Mesenchymal stem cell (in vitro differentiated cells and primary cell): ENCODE results near the gene TPST2.

Experiments
- DNase-seq: peaks from one replicate; pipeline ENCODE4 v3.0.0-alpha.2; 2013
- H2AFZ ChIP-seq: one replicate; pipeline ENCODE4 v1.6.1; 2013; ENCODE audit warnings: low read depth, mild to moderate bottlenecking, control low read depth, inconsistent platforms, low read length, moderate library complexity
- H2AK5ac ChIP-seq: 2 replicates; pipeline ENCODE4 v1.6.1; 2013; ENCODE audit warnings: low read length, moderate library complexity, mild to moderate bottlenecking, inconsistent platforms; ENCODE audit not compliant: severe bottlenecking
- H2BK120ac ChIP-seq: one replicate; pipeline ENCODE4 v1.6.1; 2013; ENCODE audit warnings: low read depth, mild to moderate bottlenecking, inconsistent platforms, low read length, moderate library complexity
- H2BK12ac ChIP-seq, 2 experiments: one replicate each; pipeline ENCODE4 v1.6.1; 2013; ENCODE audit warnings: inconsistent platforms in 2 of 2, low read length in 2 of 2, mild to moderate bottlenecking in 2 of 2, moderate library complexity in 2 of 2, control low read depth in 1 of 2
- H2BK15ac ChIP-seq: one replicate; pipeline ENCODE4 v1.6.1; 2013; ENCODE audit warnings: mild to moderate bottlenecking, low read depth, inconsistent platforms; ENCODE audit not compliant: poor library complexity, severe bottlenecking
- H2BK5ac ChIP-seq: 2 replicates; pipeline ENCODE4 v1.6.1; 2013; ENCODE audit warnings: low read depth, mild to moderate bottlenecking, low read length, control low read depth, inconsistent platforms; ENCODE audit not compliant: poor library complexity, severe bottlenecking
- H3K14ac ChIP-seq, 2 experiments: one replicate each; pipeline ENCODE4 v1.6.1; 2013; ENCODE audit warnings: inconsistent platforms in 2 of 2, low read length in 2 of 2, control low read depth in 1 of 2, mild to moderate bottlenecking in 1 of 2, moderate library complexity in 1 of 2
- H3K18ac ChIP-seq, 2 experiments: one replicate each; pipeline ENCODE4 v1.6.1; 2013; ENCODE audit warnings: inconsistent platforms in 2 of 2, low read length in 2 of 2, control low read depth in 1 of 2, low read depth in 1 of 2, mild to moderate bottlenecking in 1 of 2
- H3K23ac ChIP-seq, 2 experiments: one replicate each; pipeline ENCODE4 v1.6.1; 2013; ENCODE audit warnings: inconsistent platforms in 2 of 2, low read length in 2 of 2, mild to moderate bottlenecking in 2 of 2, moderate library complexity in 2 of 2, control low read depth in 1 of 2
- H3K27ac ChIP-seq: 2 replicates; pipeline ENCODE4 v1.5.1; 2013; ENCODE audit warnings: mild to moderate bottlenecking, moderate library complexity, low read length, control low read depth, inconsistent platforms; ENCODE audit not compliant: poor library complexity, severe bottlenecking
- H3K27me3 ChIP-seq, 2 experiments: 2 replicates each; pipeline versions ENCODE4 v1.6.1 to v1.7.0; 2013; ENCODE audit warnings: low read length in 2 of 2, mild to moderate bottlenecking in 2 of 2, moderate library complexity in 2 of 2, control low read depth in 1 of 2, inconsistent platforms in 1 of 2; ENCODE audit not compliant: control insufficient read depth in 1 of 2, insufficient read depth in 1 of 2
- H3K36me3 ChIP-seq, 2 experiments: 2 replicates each; pipeline versions ENCODE4 v1.6.1 to v1.7.0; 2013; ENCODE audit warnings: low read length in 2 of 2, control low read depth in 1 of 2, inconsistent platforms in 1 of 2, low read depth in 1 of 2, mild to moderate bottlenecking in 1 of 2; ENCODE audit not compliant: insufficient read depth in 2 of 2, control insufficient read depth in 1 of 2
- H3K4ac ChIP-seq, 2 experiments: one replicate each; pipeline ENCODE4 v1.6.1; 2013; ENCODE audit warnings: inconsistent platforms in 2 of 2, low read length in 2 of 2, mild to moderate bottlenecking in 2 of 2, moderate library complexity in 2 of 2, control low read depth in 1 of 2, low read depth in 1 of 2
- H3K4me1 ChIP-seq: 2 replicates; pipeline ENCODE4 v1.6.1; 2013; ENCODE audit warnings: low read depth, low read length, control low read depth; ENCODE audit not compliant: control insufficient read depth, insufficient read depth
- H3K4me2 ChIP-seq: 2 replicates; pipeline ENCODE4 v1.6.1; 2013; ENCODE audit warnings: low read length, mild to moderate bottlenecking, inconsistent platforms; ENCODE audit not compliant: poor library complexity, severe bottlenecking
- H3K4me3 ChIP-seq, 2 experiments: 2 replicates each; pipeline versions ENCODE4 v1.5.1 to v1.7.0; 2013; ENCODE audit warnings: low read length in 2 of 2, mild to moderate bottlenecking in 2 of 2, control low read depth in 1 of 2, low read depth in 1 of 2; ENCODE audit not compliant: insufficient read depth in 1 of 2
- H3K79me1 ChIP-seq: replicated peaks from 2 replicates; pipeline ENCODE4 v1.6.1; 2013; ENCODE audit warnings: mild to moderate bottlenecking, control low read depth, low read length, inconsistent platforms; ENCODE audit not compliant: poor library complexity, severe bottlenecking
- H3K9ac ChIP-seq: 2 replicates; pipeline ENCODE4 v1.7.0; 2013; ENCODE audit warnings: mild to moderate bottlenecking, low read length, moderate library complexity
- H3K9me3 ChIP-seq: 2 replicates; pipeline ENCODE4 v1.7.0; 2013; ENCODE audit warnings: mild to moderate bottlenecking, low read length; ENCODE audit not compliant: control insufficient read depth
- H4K8ac ChIP-seq: one replicate; pipeline ENCODE4 v1.6.1; 2013; ENCODE audit warnings: inconsistent platforms, mild to moderate bottlenecking, low read length, moderate library complexity
- H4K91ac ChIP-seq: one replicate; pipeline ENCODE4 v1.6.1; 2013; ENCODE audit warnings: mild to moderate bottlenecking, low read length, inconsistent platforms
- WGBS: methylation state at CpG from one replicate; pipeline ENCODE4 v1.1.7; 2013; ENCODE audit warnings: mixed read lengths; 5-methylcytosine and 5-hydroxymethylcytosine counted together

The TPST2 gene

DNA sequence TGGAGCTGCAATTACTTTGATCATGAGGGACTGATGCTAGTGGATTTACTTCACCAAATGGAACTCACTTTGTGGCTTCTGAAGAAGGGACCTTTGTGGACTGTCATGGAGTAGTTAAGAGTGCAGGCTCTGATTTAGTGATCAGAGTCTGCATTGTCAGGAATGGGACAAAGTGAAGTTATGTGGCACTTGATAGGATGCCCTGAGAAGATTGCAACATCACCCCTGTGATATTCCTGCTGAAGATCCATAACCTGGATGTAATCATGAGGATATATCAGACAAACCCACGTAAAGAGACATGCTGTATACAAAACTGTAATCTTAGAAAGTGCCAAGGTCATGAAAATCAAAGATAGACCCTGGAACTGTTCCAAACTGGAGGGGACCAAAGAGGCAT is 76.1 kb downstream of the TPST2 start:
- Histone ChIP-seq H2BK120ac (no peak overlapping the region), H2BK15ac (no peak overlapping the region), H3K4me2 (no peak overlapping the region), H3K23ac (no peak overlapping the region), H3K18ac (no peak overlapping the region), H3K9me3 (no peaks in the 10 kb centered on the region), H4K8ac (no peak overlapping the region), H3K27me3 (no peaks in the 10 kb centered on the region), H2AFZ (no peak overlapping the region), H4K91ac (no peak overlapping the region), H3K14ac (no peak overlapping the region), H3K4ac (no peak overlapping the region), H3K36me3 (peaks cover 12 to 20% of the 10 kb centered on the region in 2 experiments), H2BK12ac (no peak overlapping the region), H3K79me1 (peaks cover 26% of the 10 kb centered on the region), H3K4me3 (peak overlapping the region in 1 of 2 experiments; percentile 88), H2BK5ac (no peak overlapping the region), H3K9ac (peak overlapping the region; percentile 92), H3K27ac (no peak overlapping the region), H3K4me1 (peaks cover 3% of the 10 kb centered on the region), H2AK5ac (no peak overlapping the region)
- DNase-seq, result no peak
- WGBS, result 100% methylated on average over 1 of the region's 1 CpG

DNA sequence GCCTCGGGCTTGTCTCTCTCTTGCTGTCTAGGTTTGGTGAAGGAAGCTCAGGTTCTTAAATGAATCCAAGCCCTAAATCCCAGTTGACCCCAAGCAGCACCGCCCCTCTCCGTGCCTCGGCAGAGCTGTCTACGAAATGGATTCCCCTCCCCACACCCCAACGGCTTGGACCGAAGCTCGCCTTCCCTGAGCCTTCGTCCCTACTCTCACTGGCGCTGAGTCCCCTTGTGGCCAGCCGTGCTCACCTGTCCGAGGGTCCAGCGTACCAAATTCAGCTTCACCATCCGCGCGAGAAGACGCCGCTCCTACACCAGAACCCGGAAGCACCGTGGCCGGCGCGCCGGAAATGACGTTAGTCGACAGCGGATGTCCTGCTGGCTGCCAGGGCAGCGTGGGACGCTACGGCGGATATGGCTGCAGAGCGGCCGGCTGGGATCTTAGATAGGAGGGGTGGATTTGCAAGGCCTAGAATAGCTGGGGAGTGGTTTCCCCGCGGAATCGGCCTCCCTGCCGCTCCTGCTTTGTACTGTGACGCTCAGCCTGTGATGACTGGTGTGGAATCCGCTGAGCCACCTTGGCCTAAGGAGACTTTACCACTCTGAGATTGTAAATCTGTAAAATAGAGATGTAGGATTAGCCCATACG is 77.7 kb downstream of the TPST2 start, which contains the start of gene TFIP11:
TSS of gene TFIP11 (minus strand) at position 325 of the 645 bp plus-strand sequence. CDS start 2,201 bp downstream, outside the sequence.
- Histone ChIP-seq H3K27me3 (no peaks in the 10 kb centered on the region), H3K14ac (peak within 1 kb of the TSS in 1 of 2 experiments; percentile 76), H3K4me3 (peak within 1 kb of the TSS; percentile 88 to 94), H3K36me3 (peaks cover 20 to 34% of the 10 kb centered on the region in 2 experiments), H3K23ac (no peak within 1 kb of the TSS), H3K4ac (peak within 1 kb of the TSS; percentile 12 to 72), H3K4me2 (peak within 1 kb of the TSS; percentile 64), H3K9ac (peak within 1 kb of the TSS; percentile 92), H2BK120ac (no peak within 1 kb of the TSS), H2AFZ (peak within 1 kb of the TSS; percentile 68), H3K9me3 (no peaks in the 10 kb centered on the region), H3K4me1 (peaks cover 3% of the 10 kb centered on the region), H2BK5ac (peak within 1 kb of the TSS; percentile 48), H3K27ac (peak within 1 kb of the TSS; percentile 30), H2BK12ac (no peak within 1 kb of the TSS), H3K79me1 (peaks cover 32% of the 10 kb centered on the region), H4K91ac (peak within 1 kb of the TSS; percentile 90), H2AK5ac (no peak within 1 kb of the TSS), H4K8ac (peak within 1 kb of the TSS; percentile 99), H3K18ac (peak within 1 kb of the TSS; percentile 86 to 88), H2BK15ac (peak within 1 kb of the TSS; percentile 84)
- WGBS, result under 1% methylated on average over 40 of the region's 40 CpGs
- DNase-seq, result peak; percentile 94

GRCh38 chr22:26508148-26508547 is 81.8 kb downstream of the TPST2 start:
- no peak overlapping the region for H3K9ac ChIP-seq
- H3K36me3 ChIP-seq, result peaks cover 45 to 75% of the 10 kb centered on the region in 2 experiments
- H3K18ac ChIP-seq, result no peak overlapping the region
- H2BK15ac ChIP-seq, result no peak overlapping the region
- DNase-seq, result no peak
- no peaks in the 10 kb centered on the region for H3K9me3 ChIP-seq
- H2AK5ac ChIP-seq, result no peak overlapping the region
- no peak overlapping the region for H4K91ac ChIP-seq
- no peak overlapping the region for H3K4me3 ChIP-seq
- H3K14ac ChIP-seq, result no peak overlapping the region
- H2BK12ac ChIP-seq, result no peak overlapping the region
- no peaks in the 10 kb centered on the region for H3K27me3 ChIP-seq
- H3K27ac ChIP-seq, result no peak overlapping the region
- H2BK120ac ChIP-seq, result no peak overlapping the region
- H3K79me1 ChIP-seq, result peaks cover 28% of the 10 kb centered on the region
- H3K4ac ChIP-seq, result no peak overlapping the region
- H2BK5ac ChIP-seq, result no peak overlapping the region
- H3K4me2 ChIP-seq, result no peak overlapping the region
- H3K4me1 ChIP-seq, result peaks cover 3% of the 10 kb centered on the region
- no peak overlapping the region for H3K23ac ChIP-seq
- H2AFZ ChIP-seq, result no peak overlapping the region
- no peak overlapping the region for H4K8ac ChIP-seq

- Histone ChIP-seq H2AK5ac (no peak overlapping the region), H3K27me3 (no peaks in the 10 kb centered on the region), H3K14ac (no peak overlapping the region), H3K79me1 (peaks cover 20% of the 10 kb centered on the region), H4K91ac (no peak overlapping the region), H3K9me3 (no peaks in the 10 kb centered on the region), H3K4me3 (no peak overlapping the region), H2BK5ac (no peak overlapping the region), H3K9ac (no peak overlapping the region), H3K23ac (no peak overlapping the region), H3K4me2 (no peak overlapping the region), H3K27ac (no peak overlapping the region), H3K36me3 (peaks cover 53 to 97% of the 10 kb centered on the region in 2 experiments), H2BK15ac (no peak overlapping the region), H2BK12ac (no peak overlapping the region), H2AFZ (no peak overlapping the region), H3K18ac (no peak overlapping the region), H3K4ac (no peak overlapping the region), H2BK120ac (no peak overlapping the region), H3K4me1 (no peaks in the 10 kb centered on the region), H4K8ac (no peak overlapping the region)
- DNase-seq, result no peak
- WGBS, result 91% methylated on average over 1 of the region's 1 CpG
Observed at GRCh38 chr22:26503758-26504157, 86.2 kb downstream of the TPST2 start.
